Kidney (tissue), 14 donors: ENCODE results near the gene MBOAT1. TPM values are rescaled to one million over a fixed set of nuclear protein-coding genes. Genes with fewer than 3 reads are reported as not detected.

ENCODE experiments used
- DNase-seq, 5 donors: peaks; one replicate each; pipeline ENCODE4 v3.0.0-alpha.2; 2013 to 2020
- FAIRE-seq: peaks from 2 replicates; lab custom pipeline; 2012; peaks lifted over from hg19 to GRCh38; lab: Jason Lieb, UNC
- H3K27ac ChIP-seq, 2 donors: one replicate each; pipeline ENCODE4 v1.7.0; 2013; ENCODE audit warnings: low read depth in 2 of 2, low read length in 2 of 2, inconsistent platforms in 1 of 2
- H3K27me3 ChIP-seq: one replicate; pipeline ENCODE4 v1.7.1; 2013; ENCODE audit warnings: low read length, inconsistent platforms; ENCODE audit not compliant: control insufficient read depth, insufficient read depth
- H3K36me3 ChIP-seq, 3 donors: one replicate each; pipeline versions ENCODE4 v1.7.0 to v1.7.1; 2013; ENCODE audit warnings: low read length in 3 of 3, control low read depth in 1 of 3, inconsistent platforms in 1 of 3; ENCODE audit not compliant: insufficient read depth in 3 of 3, control insufficient read depth in 2 of 3
- H3K4me1 ChIP-seq, 3 donors: one replicate each; pipeline versions ENCODE4 v1.7.0 to v1.7.1; 2013; ENCODE audit warnings: low read length in 3 of 3, inconsistent platforms in 1 of 3, low read depth in 1 of 3; ENCODE audit not compliant: control insufficient read depth in 2 of 3, insufficient read depth in 2 of 3
- H3K4me3 ChIP-seq, 3 donors: one replicate each; pipeline versions ENCODE4 v1.7.0 to v1.8.1; 2013; ENCODE audit warnings: low read length in 3 of 3, control low read depth in 1 of 3, inconsistent platforms in 1 of 3
- H3K9ac ChIP-seq, 3 donors: one replicate each; pipeline versions ENCODE4 v1.7.0 to v1.7.1; 2013; ENCODE audit warnings: low read length in 3 of 3, control low read depth in 1 of 3, inconsistent platforms in 1 of 3
- H3K9me3 ChIP-seq, 3 donors: one replicate each; pipeline versions ENCODE4 v1.7.0 to v1.7.1; 2013; ENCODE audit warnings: low read length in 3 of 3, control low read depth in 1 of 3, inconsistent platforms in 1 of 3; ENCODE audit not compliant: control insufficient read depth in 2 of 3, insufficient read depth in 1 of 3
- intact Hi-C: fragments of 100-400 bp; cut with DNase I; formaldehyde crosslinking; loops from one replicate; pipeline ENCODE4 v1.11.1; 2022
- polyA plus RNA-seq: library from polyadenylated mRNA; stranded (reverse); fragments of 350-450 nt; fragmentation: Illumina TruSeq; extraction: RNeasy Lipid Tissue Mini Kit (QIAGEN cat#74804); gene quantifications from one replicate; pipeline ENCODE4 v1.2.3, GENCODE V29; 2014; ENCODE audit warnings: low read depth, low replicate concordance; ENCODE audit not compliant: insufficient read depth
- total RNA-seq: library from RNA; stranded (reverse); fragmentation: NEBNext Ultra II Directional; extraction: Animal tissue kit (Norgen Biotek cat#: 25700); gene quantifications from one replicate; pipeline ENCODE4 v1.2.1, GENCODE V29; 2021
- TF ChIP-seq, protein P1 (sequence below): IDR thresholded peaks from 3 replicates; pipeline ENCODE4 v1.5.1; 2012; ENCODE audit warnings: mild to moderate bottlenecking, moderate library complexity, borderline replicate concordance; ENCODE audit not compliant: insufficient read depth; ENCODE audit errors: extremely low read depth
- donor health status: control.
- donor health status: control.
- donor health status: control.
- donor health status: control.
- donor health status: control.
- donor health status: DM: yes; HTN: yes; CAD: no.
- donor health status: Normal renal cell carcinoma (clear cell type).

The MBOAT1 gene
- total and polyA plus RNA-seq, 2 donors from 2014 or later, result 1.9 to 15.1 TPM

DNA sequence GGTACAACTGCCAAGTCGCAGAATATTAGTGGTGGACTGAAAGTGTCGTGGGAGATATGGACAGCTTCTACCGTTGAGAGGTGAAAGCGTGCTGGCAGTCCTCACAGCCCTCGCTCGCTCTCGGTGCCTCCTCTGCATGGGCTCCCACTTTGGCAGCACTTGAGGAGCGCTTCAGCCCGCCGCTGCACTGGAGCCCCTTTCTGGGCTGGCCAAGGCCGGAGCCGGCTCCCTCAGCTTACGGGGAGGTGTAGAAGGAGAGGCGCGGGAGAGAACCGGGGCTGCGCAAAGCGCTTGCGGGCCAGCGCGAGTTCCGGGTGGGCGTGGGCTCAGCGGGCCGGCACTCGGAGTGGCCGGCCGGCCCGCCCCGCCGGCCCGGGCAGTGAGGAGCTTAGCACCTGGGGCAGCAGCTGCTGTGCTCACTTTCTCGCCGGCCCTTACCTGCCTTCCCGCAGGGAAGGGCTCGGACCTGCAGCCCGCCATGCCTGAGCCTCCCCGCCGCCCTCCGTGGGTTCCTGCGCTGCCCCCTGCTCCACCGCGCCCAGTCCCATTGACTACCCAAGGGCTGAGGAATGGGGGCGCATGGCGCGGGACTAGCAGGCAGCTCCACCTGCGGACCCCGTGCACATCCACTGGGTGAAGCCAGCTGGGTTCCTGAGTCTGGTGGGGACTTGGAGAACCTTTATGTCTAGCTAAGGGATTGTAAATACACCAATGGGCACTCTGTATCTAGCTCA lies 47.2 kb upstream of the MBOAT1 start:
- H3K4me1 ChIP-seq, result no peaks in the 10 kb centered on the region
- no peaks in the 10 kb centered on the region for H3K36me3 ChIP-seq
- no peak for DNase-seq
- peaks cover 0 to 3% (median 0%) of the 10 kb centered on the region in 3 donors for H3K9me3 ChIP-seq
- H3K4me3 ChIP-seq, result no peak overlapping the region
- no peak for FAIRE-seq
- TF ChIP-seq, protein P1, sequence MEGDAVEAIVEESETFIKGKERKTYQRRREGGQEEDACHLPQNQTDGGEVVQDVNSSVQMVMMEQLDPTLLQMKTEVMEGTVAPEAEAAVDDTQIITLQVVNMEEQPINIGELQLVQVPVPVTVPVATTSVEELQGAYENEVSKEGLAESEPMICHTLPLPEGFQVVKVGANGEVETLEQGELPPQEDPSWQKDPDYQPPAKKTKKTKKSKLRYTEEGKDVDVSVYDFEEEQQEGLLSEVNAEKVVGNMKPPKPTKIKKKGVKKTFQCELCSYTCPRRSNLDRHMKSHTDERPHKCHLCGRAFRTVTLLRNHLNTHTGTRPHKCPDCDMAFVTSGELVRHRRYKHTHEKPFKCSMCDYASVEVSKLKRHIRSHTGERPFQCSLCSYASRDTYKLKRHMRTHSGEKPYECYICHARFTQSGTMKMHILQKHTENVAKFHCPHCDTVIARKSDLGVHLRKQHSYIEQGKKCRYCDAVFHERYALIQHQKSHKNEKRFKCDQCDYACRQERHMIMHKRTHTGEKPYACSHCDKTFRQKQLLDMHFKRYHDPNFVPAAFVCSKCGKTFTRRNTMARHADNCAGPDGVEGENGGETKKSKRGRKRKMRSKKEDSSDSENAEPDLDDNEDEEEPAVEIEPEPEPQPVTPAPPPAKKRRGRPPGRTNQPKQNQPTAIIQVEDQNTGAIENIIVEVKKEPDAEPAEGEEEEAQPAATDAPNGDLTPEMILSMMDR, result no peak
- no peaks in the 10 kb centered on the region for H3K27me3 ChIP-seq
- no peak overlapping the region for H3K9ac ChIP-seq
- intact Hi-C loops, result no loop called here
- no peak overlapping the region for H3K27ac ChIP-seq

DNA sequence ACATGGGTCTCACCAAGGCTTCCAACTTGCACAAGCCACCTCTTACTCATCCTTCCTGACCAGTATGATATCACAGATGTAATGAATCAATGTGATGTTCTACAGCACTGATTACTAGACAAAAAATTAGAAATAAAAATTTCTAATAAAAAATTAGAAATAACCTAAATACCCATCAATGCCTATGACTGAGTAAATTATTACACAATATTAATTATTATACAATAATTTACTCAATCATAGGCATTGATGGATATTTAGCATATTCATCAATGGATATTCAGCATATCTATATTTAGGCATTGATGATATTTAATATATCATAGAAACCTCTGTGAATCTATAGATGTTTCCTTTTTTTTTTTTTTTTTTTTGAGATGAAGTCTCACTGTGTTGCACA lies 43.2 kb upstream of the MBOAT1 start:
- DNase-seq, result no peak
- Histone ChIP-seq H3K9ac (no peak overlapping the region), H3K4me1 (no peaks in the 10 kb centered on the region), H3K4me3 (no peak overlapping the region), H3K27me3 (no peaks in the 10 kb centered on the region), H3K9me3 (no peaks in the 10 kb centered on the region), H3K27ac (no peak overlapping the region), H3K36me3 (no peaks in the 10 kb centered on the region)
- TF ChIP-seq, protein P1, result no peak
- intact Hi-C loops, result no loop called here
- FAIRE-seq, result no peak

DNA sequence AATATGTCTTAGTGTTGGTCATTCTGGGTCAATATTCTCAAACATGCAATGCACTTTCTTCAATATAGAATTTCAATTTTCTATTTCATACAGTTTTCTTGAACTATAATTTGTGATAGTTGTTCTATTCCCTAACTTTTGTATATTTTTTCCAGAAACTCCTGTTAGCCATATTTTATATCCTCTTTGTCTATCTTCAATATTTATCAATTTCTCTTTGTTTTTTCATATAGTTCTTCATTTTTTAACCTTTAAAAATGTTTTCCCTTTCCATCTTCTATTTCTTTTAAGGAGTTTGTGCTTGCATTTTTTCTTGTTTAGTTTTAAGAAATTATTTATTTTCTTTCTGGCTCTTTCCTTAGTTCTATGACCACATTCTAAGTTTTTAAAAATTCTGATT lies 42.0 kb upstream of the MBOAT1 start:
- TF ChIP-seq, protein P1, result no peak
- FAIRE-seq, result no peak
- Histone ChIP-seq H3K4me3 (no peak overlapping the region), H3K27me3 (no peaks in the 10 kb centered on the region), H3K27ac (no peak overlapping the region), H3K9me3 (no peaks in the 10 kb centered on the region), H3K4me1 (no peaks in the 10 kb centered on the region), H3K9ac (no peak overlapping the region), H3K36me3 (no peaks in the 10 kb centered on the region)
- intact Hi-C loops, result no loop called here
- no peak for DNase-seq
